HTERT RPE-1 (cell line): ENCODE measurements around the gene RNF38.
"Not testable (repeated sequence)": the region's sequence is repeated elsewhere in the genome, so short reads cannot be mapped to it uniquely, and the experiment has no call there.

Experiments
- in situ Hi-C: fragments of 300-500 bp; cut with MboI; formaldehyde crosslinking; loops from 4 replicates; pipeline ENCODE4 v1.14.3; 2020; ENCODE audit warnings: low sequenced_read_pairs

RNF38 gene

DNA sequence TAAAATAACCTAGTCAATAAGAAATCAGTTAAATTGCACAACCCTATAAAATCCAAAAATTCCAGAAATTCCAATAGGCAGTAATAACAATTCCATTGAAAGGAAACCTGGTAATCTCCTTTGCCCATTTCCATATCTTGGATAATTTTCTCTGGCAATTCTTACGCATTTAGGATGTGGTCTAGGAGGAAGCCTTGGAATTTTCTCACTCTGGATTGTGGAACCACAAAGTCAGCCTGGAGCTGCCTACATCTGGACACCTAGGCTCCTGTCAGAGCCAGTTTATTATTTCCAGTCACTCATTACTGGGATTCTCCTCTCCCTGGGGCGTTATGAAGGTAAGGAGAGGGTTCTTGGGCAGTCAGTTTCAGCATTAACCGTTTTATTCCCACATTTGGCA lies 101.5 kb downstream of the RNF38 start:
- in situ Hi-C loops = no loop called here

DNA sequence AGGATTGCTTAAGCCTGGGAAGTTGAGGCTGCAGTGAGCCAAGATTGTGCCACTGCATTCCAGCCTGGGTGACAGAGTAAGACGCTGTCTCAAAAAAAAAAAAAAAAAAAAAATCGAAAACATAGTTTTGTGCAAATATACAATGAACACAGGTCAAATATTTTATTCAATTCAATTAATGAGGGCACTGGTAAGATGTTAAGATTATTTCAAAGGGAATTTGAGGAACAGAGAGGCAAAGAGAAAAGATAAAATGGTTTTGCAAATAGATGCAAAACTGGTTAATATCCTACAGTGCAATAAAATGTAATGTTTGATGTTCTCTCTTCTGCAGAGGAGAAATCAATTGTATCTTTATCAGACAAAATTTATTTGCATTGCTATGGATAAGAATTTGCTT lies 102.3 kb downstream of the RNF38 start:
- in situ Hi-C loops = no loop called here

- in situ Hi-C loops = not testable (repeated sequence)
These were observed 105.1 kb downstream of the RNF38 start for GRCh38 chr9:36294996-36295395.

DNA sequence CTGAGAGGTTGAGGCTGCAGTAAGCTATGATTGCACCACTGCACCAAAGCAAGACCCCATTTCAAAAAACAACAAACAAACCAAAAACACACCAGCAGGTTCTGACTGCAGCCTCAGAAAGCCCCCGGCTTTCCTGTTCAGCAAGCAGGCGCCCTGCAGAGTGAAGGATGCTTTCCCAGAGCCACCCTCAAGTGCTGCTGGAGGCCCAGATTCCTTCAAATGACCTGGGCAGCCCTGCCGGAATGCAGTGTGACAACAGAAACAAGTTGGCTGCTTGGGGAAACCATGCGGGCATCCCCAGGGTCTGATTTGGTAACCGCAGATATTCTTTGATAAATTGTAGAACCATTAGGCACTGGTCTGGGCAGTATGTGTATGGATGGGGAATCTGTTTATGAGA lies 106.2 kb downstream of the RNF38 start:
- in situ Hi-C loops = no loop called here

- in situ Hi-C loops = no loop called here
These were observed 106.9 kb downstream of the RNF38 start for GRCh38 chr9:36293171-36293570.

DNA sequence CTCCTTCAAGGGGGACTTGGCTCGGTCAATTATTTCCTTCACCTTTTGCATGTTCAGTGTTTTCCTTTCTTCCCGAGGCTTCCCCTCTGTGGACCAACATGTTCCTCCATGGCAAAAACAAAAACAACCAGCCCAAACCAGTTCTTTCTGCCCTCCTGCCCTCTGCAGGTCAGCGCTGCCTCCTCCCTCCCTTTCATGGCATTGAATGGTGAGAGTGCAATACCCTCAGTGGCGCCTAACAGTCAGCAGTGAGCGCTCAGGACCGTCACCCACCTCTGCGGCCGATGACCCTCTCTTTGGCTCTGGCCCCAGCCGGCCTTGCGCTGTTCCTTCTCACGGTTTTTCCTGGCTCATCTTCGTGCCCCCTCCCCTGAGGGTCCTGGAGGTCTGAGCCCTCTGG lies 107.4 kb downstream of the RNF38 start:
- in situ Hi-C loops = no loop called here

- in situ Hi-C loops = no loop called here
These were observed 109.1 kb downstream of the RNF38 start for GRCh38 chr9:36290996-36291395.

GRCh38 chr9:36289836-36290435 lies 110.1 kb downstream of the RNF38 start:
- in situ Hi-C loops = no loop called here

DNA sequence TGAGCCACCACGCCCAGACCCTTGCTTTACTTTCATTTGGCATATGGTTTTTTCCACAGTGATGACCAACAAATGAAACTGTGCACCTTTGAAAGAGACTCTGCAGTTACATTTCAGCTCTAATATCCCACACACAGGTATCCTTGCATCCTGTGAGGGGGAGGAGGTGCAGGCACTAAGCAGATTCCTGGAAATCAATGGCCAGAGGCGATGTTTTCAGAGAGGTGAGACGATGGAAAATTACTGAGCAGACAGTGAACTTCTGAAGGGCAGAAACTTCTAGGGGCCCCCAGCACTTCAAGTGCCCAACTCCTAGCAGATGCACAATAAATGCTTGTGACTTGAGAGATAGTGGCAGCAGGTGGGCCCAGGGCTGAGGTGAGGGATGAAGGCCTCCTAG lies 112.0 kb downstream of the RNF38 start:
- in situ Hi-C loops = no loop called here
